Colonic mucosa (tissue), 4 donors: ENCODE measurements around the gene TPRG1L. TPM values are rescaled to one million over a fixed set of nuclear protein-coding genes. Genes with fewer than 3 reads are reported as not detected.
"Not testable (repeated sequence)": the region's sequence is repeated elsewhere in the genome, so short reads cannot be mapped to it uniquely, and the experiment has no call there.

Experiments used
- DNase-seq: peaks from one replicate; pipeline ENCODE4 v3.0.0-alpha.2; 2020
- H3K27ac ChIP-seq: fragments of 200-600 bp; one replicate; pipeline ENCODE4 v1.8.0; 2021
- H3K27me3 ChIP-seq: fragments of 200-600 bp; one replicate; pipeline ENCODE4 v1.8.0; 2021
- H3K36me3 ChIP-seq: fragments of 200-600 bp; one replicate; pipeline ENCODE4 v1.8.0; 2021
- H3K4me1 ChIP-seq: fragments of 200-600 bp; one replicate; pipeline ENCODE4 v1.8.0; 2021; ENCODE audit warnings: mild to moderate bottlenecking
- H3K4me3 ChIP-seq: fragments of 200-600 bp; one replicate; pipeline ENCODE4 v1.8.0; 2021
- H3K9ac ChIP-seq, 2 donors: one replicate each; pipeline ENCODE4 v1.7.0; 2013; ENCODE audit warnings: control low read depth in 2 of 2, low read depth in 2 of 2, low read length in 2 of 2
- H3K9me3 ChIP-seq: fragments of 200-600 bp; one replicate; pipeline ENCODE4 v1.8.0; 2021
- CTCF ChIP-seq: fragments of 200-600 bp; IDR thresholded peaks from one replicate; pipeline ENCODE4 v1.8.0; 2022; ENCODE audit warnings: antibody characterized with exemption, mild to moderate bottlenecking
- intact Hi-C: fragments of 100-400 bp; cut with DNase I; formaldehyde crosslinking; loops from one replicate; pipeline ENCODE4 v1.14.1; 2022
- total RNA-seq, 2 donors: library from RNA; stranded (reverse); fragmentation: NEBNext Ultra II Directional in 1 of 2; extraction: Animal tissue kit (Norgen Biotek cat#: 25700) in 1 of 2; gene quantifications; one replicate each; pipeline ENCODE4 v1.2.1, GENCODE V29; 2021
- donor health status: healthy.
- donor health status: DM: no; HTN: no; CAD: no.
- donor health status: DM: no; HTN: no; CAD: no.

Gene TPRG1L
- total RNA-seq: 10 to 100 TPM; 63.0 to 81.5 TPM

GRCh38 chr1:3624200-3625136, at the start of gene TPRG1L:
TPRG1L (plus strand) TSS chr1:3625015; CDS start chr1:3625073, 58 bp downstream.
- Histone ChIP-seq H3K4me3 (peak within 1 kb of the TSS; percentile 95), H3K9ac (peak within 1 kb of the TSS; percentile 86 to 87), H3K4me1 (peaks cover 5% of the 10 kb centered on the region), H3K27me3 (no peaks in the 10 kb centered on the region), H3K36me3 (no peaks in the 10 kb centered on the region), H3K27ac (peak within 1 kb of the TSS; percentile 77), H3K9me3 (no peaks in the 10 kb centered on the region)
- peak; percentile 99 for DNase-seq
- no peak for TF ChIP-seq CTCF
- intact Hi-C loops: no loop called here

- DNase-seq, intact Hi-C loops: not testable (repeated sequence)
Measured at GRCh38 chr1:3575515-3575914, 49.3 kb upstream of the TPRG1L start.

GRCh38 chr1:3575993-3576392, 48.8 kb upstream of the TPRG1L start:
- DNase-seq: no peak
- H3K36me3 ChIP-seq: no peaks in the 10 kb centered on the region
- no peak for TF ChIP-seq CTCF
- no peak overlapping the region for H3K27ac ChIP-seq
- intact Hi-C loops: no loop called here
- no peaks in the 10 kb centered on the region for H3K27me3 ChIP-seq
- no peak overlapping the region for H3K9ac ChIP-seq
- no peaks in the 10 kb centered on the region for H3K9me3 ChIP-seq
- H3K4me1 ChIP-seq: no peaks in the 10 kb centered on the region
- H3K4me3 ChIP-seq: no peak overlapping the region

More at GRCh38 chr1:3575515-3575914, 49.3 kb upstream of the TPRG1L start:
- not testable (repeated sequence) for H3K4me1 ChIP-seq, H3K27ac ChIP-seq, H3K4me3 ChIP-seq, H3K27me3 ChIP-seq, H3K9me3 ChIP-seq, H3K36me3 ChIP-seq, H3K9ac ChIP-seq

- Histone ChIP-seq H3K27ac (no peak overlapping the region), H3K27me3 (no peaks in the 10 kb centered on the region), H3K9me3 (no peaks in the 10 kb centered on the region), H3K4me3 (no peak overlapping the region), H3K36me3 (no peaks in the 10 kb centered on the region), H3K9ac (no peak overlapping the region), H3K4me1 (no peaks in the 10 kb centered on the region)
- TF ChIP-seq CTCF: no peak
- intact Hi-C loops: no loop called here
- no peak for DNase-seq
Measured at GRCh38 chr1:3577300-3577699, 47.5 kb upstream of the TPRG1L start.

GRCh38 chr1:3577711-3578432, 46.9 kb upstream of the TPRG1L start:
- intact Hi-C loops: no loop called here
- Histone ChIP-seq H3K9me3 (no peaks in the 10 kb centered on the region), H3K4me1 (no peaks in the 10 kb centered on the region), H3K4me3 (no peak overlapping the region), H3K9ac (no peak overlapping the region), H3K36me3 (no peaks in the 10 kb centered on the region), H3K27ac (no peak overlapping the region), H3K27me3 (no peaks in the 10 kb centered on the region)
- DNase-seq: no peak
- no peak for TF ChIP-seq CTCF

GRCh38 chr1:3578433-3578805, 46.4 kb upstream of the TPRG1L start:
- no peaks in the 10 kb centered on the region for H3K4me1 ChIP-seq
- H3K9ac ChIP-seq: no peak overlapping the region
- no peaks in the 10 kb centered on the region for H3K9me3 ChIP-seq
- no peak for TF ChIP-seq CTCF
- H3K36me3 ChIP-seq: no peaks in the 10 kb centered on the region
- DNase-seq: no peak
- no peak overlapping the region for H3K27ac ChIP-seq
- H3K4me3 ChIP-seq: no peak overlapping the region
- intact Hi-C loops: no loop called here
- no peaks in the 10 kb centered on the region for H3K27me3 ChIP-seq
